HEK293 (cell line): ENCODE measurements around the gene HEG1.

Experiments used
- CTCF ChIA-PET: fragments of 350-600 bp; formaldehyde crosslinking; extraction: SDS; loops from one replicate; lab custom pipeline; 2021; ENCODE audit warnings: antibody characterized with exemption; lab: Yijun Ruan, JAX
- POLR2A ChIA-PET: fragments of 300-600 bp; formaldehyde crosslinking; extraction: SDS; loops from one replicate; lab custom pipeline; 2020; ENCODE audit warnings: antibody characterized with exemption, inconsistent platforms; lab: Yijun Ruan, JAX
- H3K27ac ChIP-seq: fragments of 200-500 bp; sonication (Bioruptor generic); 2 replicates; pipeline ENCODE4 v1.5.1; 2014; ENCODE audit warnings: low read depth, low read length, control low read depth, inconsistent platforms; ENCODE audit errors: extremely low read depth
- H3K36me3 ChIP-seq, 2 experiments: fragments of 200-500 bp in 1 of 2; sonication (Bioruptor generic) in 1 of 2; 1 replicate in 1 of 2; 2 replicates in 1 of 2; pipeline ENCODE4 v1.5.1; 2014 to 2017; ENCODE audit warnings: inconsistent platforms in 2 of 2, low read length in 2 of 2; ENCODE audit not compliant: control insufficient read depth in 2 of 2, insufficient read depth in 1 of 2
- H3K4me1 ChIP-seq: fragments of 200-500 bp; sonication (Bioruptor generic); 2 replicates; pipeline ENCODE4 v1.5.1; 2014; ENCODE audit warnings: mild to moderate bottlenecking, low read length, inconsistent platforms; ENCODE audit not compliant: control insufficient read depth, insufficient read depth
- H3K4me3 ChIP-seq: 2 replicates; pipeline ENCODE4 v1.5.1; 2011; ENCODE audit warnings: low read depth, mild to moderate bottlenecking, control low read depth, low read length, moderate library complexity
- H3K9me3 ChIP-seq: fragments of 200-500 bp; sonication (Bioruptor generic); 2 replicates; pipeline ENCODE4 v1.5.1; 2014; ENCODE audit warnings: low read depth, low read length, inconsistent platforms; ENCODE audit not compliant: control insufficient read depth, insufficient read depth
- KLF10 ChIP-seq: fragments of 450-650 bp; IDR thresholded peaks from 2 replicates; pipeline ENCODE4 v1.5.1; 2018; ENCODE audit warnings: missing biosample characterization, mild to moderate bottlenecking, missing genetic modification characterization
- KLF16 ChIP-seq: fragments of 450-650 bp; formaldehyde crosslinking; IDR thresholded peaks from 2 replicates; pipeline ENCODE4 v1.5.1; 2017; ENCODE audit warnings: missing biosample characterization, missing genetic modification characterization
- YY1 ChIP-seq: fragments of 450-650 bp; formaldehyde crosslinking; IDR thresholded peaks from 2 replicates; pipeline ENCODE4 v1.5.1; 2018; ENCODE audit warnings: missing biosample characterization, missing genetic modification characterization
- ZNF132 ChIP-seq: fragments of 450-650 bp; formaldehyde crosslinking; IDR thresholded peaks from 2 replicates; pipeline ENCODE4 v1.5.1; 2017; ENCODE audit warnings: missing biosample characterization, missing genetic modification characterization, borderline replicate concordance
- ZNF169 ChIP-seq: fragments of 450-650 bp; formaldehyde crosslinking; IDR thresholded peaks from 2 replicates; pipeline ENCODE4 v1.5.1; 2016; ENCODE audit warnings: missing biosample characterization, missing genetic modification characterization
- ZNF184 ChIP-seq: fragments of 450-650 bp; IDR thresholded peaks from 2 replicates; pipeline ENCODE4 v1.5.1; 2018; ENCODE audit warnings: missing biosample characterization, mild to moderate bottlenecking, missing genetic modification characterization
- ZNF239 ChIP-seq: fragments of 450-650 bp; formaldehyde crosslinking; IDR thresholded peaks from 2 replicates; pipeline ENCODE4 v1.5.1; 2016; ENCODE audit warnings: missing biosample characterization, missing genetic modification characterization
- ZNF398 ChIP-seq: fragments of 450-650 bp; formaldehyde crosslinking; IDR thresholded peaks from 2 replicates; pipeline ENCODE4 v1.5.1; 2017; ENCODE audit warnings: missing biosample characterization, missing genetic modification characterization
- ZNF404 ChIP-seq: fragments of 450-650 bp; formaldehyde crosslinking; IDR thresholded peaks from 2 replicates; pipeline ENCODE4 v1.5.1; 2017; ENCODE audit warnings: missing biosample characterization, missing genetic modification characterization
- ZNF423 ChIP-seq: fragments of 450-650 bp; formaldehyde crosslinking; IDR thresholded peaks from 2 replicates; pipeline ENCODE4 v1.5.1; 2016; ENCODE audit warnings: missing biosample characterization, missing genetic modification characterization
- ZNF449 ChIP-seq: fragments of 450-650 bp; formaldehyde crosslinking; IDR thresholded peaks from 2 replicates; pipeline ENCODE4 v1.5.1; 2017; ENCODE audit warnings: missing biosample characterization, mild to moderate bottlenecking, missing genetic modification characterization, moderate library complexity
- ZNF610 ChIP-seq: fragments of 450-650 bp; formaldehyde crosslinking; IDR thresholded peaks from 2 replicates; pipeline ENCODE4 v1.5.1; 2016; ENCODE audit warnings: missing biosample characterization, missing genetic modification characterization, borderline replicate concordance
- ZNF623 ChIP-seq: fragments of 450-650 bp; formaldehyde crosslinking; IDR thresholded peaks from 2 replicates; pipeline ENCODE4 v1.5.1; 2016; ENCODE audit warnings: missing biosample characterization, missing genetic modification characterization
- ZNF624 ChIP-seq: fragments of 450-650 bp; formaldehyde crosslinking; IDR thresholded peaks from 2 replicates; pipeline ENCODE4 v1.5.1; 2017; ENCODE audit warnings: missing biosample characterization, missing genetic modification characterization
- ZNF843 ChIP-seq: fragments of 450-650 bp; formaldehyde crosslinking; IDR thresholded peaks from 2 replicates; pipeline ENCODE4 v1.5.1; 2016; ENCODE audit warnings: missing biosample characterization, missing genetic modification characterization
- ZSCAN4 ChIP-seq: fragments of 450-650 bp; formaldehyde crosslinking; IDR thresholded peaks from 2 replicates; pipeline ENCODE4 v1.5.1; 2017; ENCODE audit warnings: missing biosample characterization, missing genetic modification characterization
- TF ChIP-seq, protein P1 (sequence below): fragments of 450-650 bp; formaldehyde crosslinking; IDR thresholded peaks from 2 replicates; pipeline ENCODE4 v1.5.1; 2016; ENCODE audit warnings: missing biosample characterization, missing genetic modification characterization
- TF ChIP-seq, protein P2 (sequence below): fragments of 450-650 bp; formaldehyde crosslinking; IDR thresholded peaks from 2 replicates; pipeline ENCODE4 v1.5.1; 2016; ENCODE audit warnings: missing biosample characterization, missing genetic modification characterization, low read depth

The HEG1 gene

DNA sequence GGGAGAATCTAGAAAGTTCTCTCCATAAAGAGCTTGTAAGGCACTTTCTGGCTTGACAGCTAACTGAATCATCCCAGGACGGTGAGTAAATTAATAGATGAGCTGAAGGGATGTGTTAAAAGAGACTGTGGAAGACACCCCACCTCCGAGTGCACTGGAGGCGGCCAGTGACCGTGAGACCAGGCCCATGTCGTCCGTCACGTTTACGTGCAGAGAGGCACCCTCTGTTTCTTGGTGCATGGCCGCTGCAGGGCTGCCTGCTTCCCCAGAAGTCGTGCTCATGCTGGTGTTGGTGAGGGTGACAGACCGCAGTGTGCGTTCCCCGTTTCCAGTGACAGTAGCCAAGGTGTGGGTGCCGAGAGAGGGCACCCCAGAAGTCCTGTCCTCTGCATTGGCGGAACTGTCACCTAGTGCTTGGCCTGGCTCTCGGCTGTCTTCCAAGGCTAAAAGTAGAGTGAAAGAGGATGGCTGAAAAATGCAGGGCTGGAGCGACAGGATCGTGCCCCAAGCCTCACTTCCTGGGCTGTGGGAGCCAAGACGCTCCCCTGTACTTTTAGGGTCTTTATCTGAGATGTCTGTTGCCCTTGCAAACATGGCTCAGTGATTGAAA, 41.1 kb downstream of the HEG1 start:
- peaks cover 3 to 85% of the 10 kb centered on the region in 2 experiments for H3K36me3 ChIP-seq
- no peaks in the 10 kb centered on the region for H3K9me3 ChIP-seq
- no peak overlapping the region for H3K4me3 ChIP-seq
- H3K4me1 ChIP-seq = no peaks in the 10 kb centered on the region
- ChIA-PET CTCF (no interaction called here), POLR2A (no interaction called here)
- TF ChIP-seq ZNF184 (tag by site-specific recombination) = no peak
- TF ChIP-seq ZNF610 (tag by site-specific recombination) = no peak
- TF ChIP-seq ZNF239 (tag by site-specific recombination) = no peak
- TF ChIP-seq ZNF843 (tag by site-specific recombination) = no peak
- TF ChIP-seq KLF16 (tag by site-specific recombination) = no peak
- TF ChIP-seq KLF10 (tag by site-specific recombination) = no peak
- TF ChIP-seq, protein P1, sequence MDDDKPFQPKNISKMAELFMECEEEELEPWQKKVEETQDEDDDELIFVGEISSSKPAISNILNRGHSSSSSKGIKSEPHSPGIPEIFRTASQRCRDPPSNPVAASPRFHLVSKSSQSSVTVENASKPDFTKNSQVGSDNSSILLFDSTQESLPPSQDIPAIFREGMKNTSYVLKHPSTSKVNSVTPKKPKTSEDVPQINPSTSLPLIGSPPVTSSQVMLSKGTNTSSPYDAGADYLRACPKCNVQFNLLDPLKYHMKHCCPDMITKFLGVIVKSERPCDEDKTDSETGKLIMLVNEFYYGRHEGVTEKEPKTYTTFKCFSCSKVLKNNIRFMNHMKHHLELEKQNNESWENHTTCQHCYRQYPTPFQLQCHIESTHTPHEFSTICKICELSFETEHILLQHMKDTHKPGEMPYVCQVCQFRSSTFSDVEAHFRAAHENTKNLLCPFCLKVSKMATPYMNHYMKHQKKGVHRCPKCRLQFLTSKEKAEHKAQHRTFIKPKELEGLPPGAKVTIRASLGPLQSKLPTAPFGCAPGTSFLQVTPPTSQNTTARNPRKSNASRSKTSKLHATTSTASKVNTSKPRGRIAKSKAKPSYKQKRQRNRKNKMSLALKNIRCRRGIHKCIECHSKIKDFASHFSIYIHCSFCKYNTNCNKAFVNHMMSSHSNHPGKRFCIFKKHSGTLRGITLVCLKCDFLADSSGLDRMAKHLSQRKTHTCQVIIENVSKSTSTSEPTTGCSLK (tag by site-specific recombination) = no peak
- no peak for TF ChIP-seq ZNF404 (tag by site-specific recombination)
- no peak for TF ChIP-seq ZNF624 (tag by site-specific recombination)
- TF ChIP-seq ZNF398 (tag by site-specific recombination) = no peak
- TF ChIP-seq ZNF623 (tag by site-specific recombination) = no peak
- no peak for TF ChIP-seq ZNF449
- TF ChIP-seq YY1 (tag by site-specific recombination) = no peak
- TF ChIP-seq ZNF132 = no peak
- no peak for TF ChIP-seq ZNF169 (tag by site-specific recombination)
- no peak for TF ChIP-seq ZSCAN4 (tag by site-specific recombination)
- no peak overlapping the region for H3K27ac ChIP-seq

GRCh38 chr3:125013095-125013494, 42.7 kb downstream of the HEG1 start:
- no peak for TF ChIP-seq ZNF423 (tag by site-specific recombination)
- TF ChIP-seq, protein P2, sequence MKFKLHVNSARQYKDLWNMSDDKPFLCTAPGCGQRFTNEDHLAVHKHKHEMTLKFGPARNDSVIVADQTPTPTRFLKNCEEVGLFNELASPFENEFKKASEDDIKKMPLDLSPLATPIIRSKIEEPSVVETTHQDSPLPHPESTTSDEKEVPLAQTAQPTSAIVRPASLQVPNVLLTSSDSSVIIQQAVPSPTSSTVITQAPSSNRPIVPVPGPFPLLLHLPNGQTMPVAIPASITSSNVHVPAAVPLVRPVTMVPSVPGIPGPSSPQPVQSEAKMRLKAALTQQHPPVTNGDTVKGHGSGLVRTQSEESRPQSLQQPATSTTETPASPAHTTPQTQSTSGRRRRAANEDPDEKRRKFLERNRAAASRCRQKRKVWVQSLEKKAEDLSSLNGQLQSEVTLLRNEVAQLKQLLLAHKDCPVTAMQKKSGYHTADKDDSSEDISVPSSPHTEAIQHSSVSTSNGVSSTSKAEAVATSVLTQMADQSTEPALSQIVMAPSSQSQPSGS (tag by site-specific recombination) = 0 out of 2 replicates have a peak, but pooled peaks have one; percentile 8
- TF ChIP-seq, all 188 proteins: peak for 1
- ChIA-PET CTCF (interaction anchor here (0.6 kb wide), 1 partner anchor 117 kb away, joined by 3 read pairs; no protein-coding TSS in a partner anchor), POLR2A (no interaction called here)
- no peak overlapping the region for H3K27ac ChIP-seq
- no peaks in the 10 kb centered on the region for H3K9me3 ChIP-seq
- no peaks in the 10 kb centered on the region for H3K4me1 ChIP-seq
- no peak overlapping the region for H3K4me3 ChIP-seq
- H3K36me3 ChIP-seq = peaks cover 0 to 84% of the 10 kb centered on the region in 2 experiments
